ENCODE data around the gene CCNA2. TPM values are rescaled to one million over a fixed set of nuclear protein-coding genes. Genes with fewer than 3 reads are reported as not detected.

CCNA2 gene
- total and polyA plus RNA-seq, 7 experiments from 2014 or later, result 0.06 to 63.7 (median 0.56) TPM

GRCh38 chr4:121846662-121847061 lies 23.0 kb upstream of the CCNA2 start:
- H3K4me1 Mint-ChIP-seq, result no peaks in the 10 kb centered on the region
- no peak overlapping the region for H3K4me3 ChIP-seq (ENCODE audit: low read length)
- H3K27ac Mint-ChIP-seq, result no peak overlapping the region
- H3K9me3 ChIP-seq (ENCODE audit: control insufficient read depth in 2 of 3, low read length in 3 of 3), result no peaks in the 10 kb centered on the region
- H3K4me3 Mint-ChIP-seq, result no peak overlapping the region
- ChIA-PET POLR2A (no interaction called here), CTCF (no interaction called here)
- H3K27me3 ChIP-seq (ENCODE audit: control insufficient read depth in 2 of 2, insufficient read depth in 2 of 2, low read length in 2 of 2), result no peaks in the 10 kb centered on the region
- H3K36me3 ChIP-seq (ENCODE audit: control insufficient read depth in 2 of 3, insufficient read depth in 3 of 3, low read length in 3 of 3), result peaks cover 0 to 13% (median 0%) of the 10 kb centered on the region in 3 experiments
- ATAC-seq (no peak), DNase-seq (no peak)
- H3K36me3 Mint-ChIP-seq, result peaks cover 10 to 49% (median 20%) of the 10 kb centered on the region in 5 donors
- no peaks in the 10 kb centered on the region for H3K4me1 ChIP-seq (ENCODE audit: control insufficient read depth in 2 of 2, insufficient read depth in 2 of 2, low read length in 2 of 2)
- no peaks in the 10 kb centered on the region for H3K9me3 Mint-ChIP-seq
- no peak overlapping the region for H3K27ac ChIP-seq (ENCODE audit: low read depth, low read length)
- intact Hi-C loops (cut with micrococcal nuclease), result no loop called here
- no peaks in the 10 kb centered on the region for H3K27me3 Mint-ChIP-seq

- ATAC-seq (no peak), DNase-seq (no peak)
- H3K27me3 ChIP-seq (ENCODE audit: control insufficient read depth in 2 of 2, insufficient read depth in 2 of 2, low read length in 2 of 2), result no peaks in the 10 kb centered on the region
- POLR2A ChIA-PET, result no interaction called here
- Mint-ChIP-seq H3K9me3 (no peaks in the 10 kb centered on the region), H3K27me3 (no peaks in the 10 kb centered on the region), H3K4me1 (no peaks in the 10 kb centered on the region), H3K4me3 (no peak overlapping the region), H3K36me3 (peaks cover 7 to 50% (median 35%) of the 10 kb centered on the region in 5 donors), H3K27ac (no peak overlapping the region)
- peaks cover 0 to 16% (median 0%) of the 10 kb centered on the region in 3 experiments for H3K36me3 ChIP-seq (ENCODE audit: control insufficient read depth in 2 of 3, insufficient read depth in 3 of 3, low read length in 3 of 3)
- CTCF ChIA-PET, result no interaction called here
- H3K27ac ChIP-seq (ENCODE audit: low read depth, low read length), result no peak overlapping the region
- intact Hi-C loops (cut with micrococcal nuclease), result no loop called here
- H3K9me3 ChIP-seq (ENCODE audit: control insufficient read depth in 2 of 3, low read length in 3 of 3), result no peaks in the 10 kb centered on the region
- H3K4me3 ChIP-seq (ENCODE audit: low read length), result no peak overlapping the region
- H3K4me1 ChIP-seq (ENCODE audit: control insufficient read depth in 2 of 2, insufficient read depth in 2 of 2, low read length in 2 of 2), result no peaks in the 10 kb centered on the region
Observed at GRCh38 chr4:121842862-121843261, 19.2 kb upstream of the CCNA2 start.

DNA sequence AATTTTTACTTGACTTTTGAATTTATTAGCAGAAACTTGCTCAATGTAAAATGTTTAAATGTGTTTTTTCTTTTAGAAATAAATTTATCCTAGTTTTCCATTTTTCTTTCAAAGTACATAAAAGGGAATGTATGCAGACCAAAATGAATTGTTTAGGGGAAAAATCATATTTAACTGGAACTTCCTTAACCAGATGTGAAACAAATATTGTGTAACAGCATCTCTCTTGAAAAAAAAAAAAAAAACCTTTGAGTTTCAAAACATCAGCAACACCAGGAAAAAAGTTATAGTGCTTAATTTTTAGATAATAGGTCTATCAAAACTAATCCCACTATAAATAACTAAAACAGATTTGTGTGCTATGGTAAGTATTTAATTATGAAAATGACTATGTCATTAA lies 14.5 kb upstream of the CCNA2 start:
- ATAC-seq (no peak), DNase-seq (no peak)
- Mint-ChIP-seq H3K27me3 (no peaks in the 10 kb centered on the region), H3K4me1 (no peaks in the 10 kb centered on the region), H3K36me3 (peaks cover 6 to 31% (median 24%) of the 10 kb centered on the region in 5 donors), H3K27ac (no peak overlapping the region), H3K4me3 (no peak overlapping the region), H3K9me3 (no peaks in the 10 kb centered on the region)
- Histone ChIP-seq H3K9me3 (ENCODE audit: control insufficient read depth in 2 of 3, low read length in 3 of 3) (no peaks in the 10 kb centered on the region), H3K27me3 (ENCODE audit: control insufficient read depth in 2 of 2, insufficient read depth in 2 of 2, low read length in 2 of 2) (no peaks in the 10 kb centered on the region), H3K4me3 (ENCODE audit: low read length) (no peak overlapping the region), H3K27ac (ENCODE audit: low read depth, low read length) (no peak overlapping the region), H3K36me3 (ENCODE audit: control insufficient read depth in 2 of 3, insufficient read depth in 3 of 3, low read length in 3 of 3) (peaks cover 0 to 6% (median 0%) of the 10 kb centered on the region in 3 experiments), H3K4me1 (ENCODE audit: control insufficient read depth in 2 of 2, insufficient read depth in 2 of 2, low read length in 2 of 2) (no peaks in the 10 kb centered on the region)
- ChIA-PET POLR2A (no interaction called here), CTCF (no interaction called here)
- intact Hi-C loops (cut with micrococcal nuclease), result no loop called here

GRCh38 chr4:121829511-121829910 lies 5.8 kb upstream of the CCNA2 start:
- H3K4me3 Mint-ChIP-seq, result no peak overlapping the region
- intact Hi-C loops (cut with micrococcal nuclease), result no loop called here
- Histone ChIP-seq H3K4me3 (ENCODE audit: low read length) (no peak overlapping the region), H3K27me3 (ENCODE audit: control insufficient read depth in 2 of 2, insufficient read depth in 2 of 2, low read length in 2 of 2) (no peaks in the 10 kb centered on the region), H3K9me3 (ENCODE audit: control insufficient read depth in 2 of 3, low read length in 3 of 3) (no peaks in the 10 kb centered on the region), H3K36me3 (ENCODE audit: control insufficient read depth in 2 of 3, insufficient read depth in 3 of 3, low read length in 3 of 3) (peaks cover 0 to 1% (median 0%) of the 10 kb centered on the region in 3 experiments), H3K4me1 (ENCODE audit: control insufficient read depth in 2 of 2, insufficient read depth in 2 of 2, low read length in 2 of 2) (no peaks in the 10 kb centered on the region), H3K27ac (ENCODE audit: low read depth, low read length) (no peak overlapping the region)
- ATAC-seq (no peak), DNase-seq (no peak)
- peaks cover 0 to 5% (median 0%) of the 10 kb centered on the region in 7 donors for H3K4me1 Mint-ChIP-seq
- H3K36me3 Mint-ChIP-seq, result peaks cover 0 to 11% (median 5%) of the 10 kb centered on the region in 5 donors
- ChIA-PET POLR2A (no interaction called here), CTCF (no interaction called here)
- H3K9me3 Mint-ChIP-seq, result no peaks in the 10 kb centered on the region
- no peaks in the 10 kb centered on the region for H3K27me3 Mint-ChIP-seq
- no peak overlapping the region for H3K27ac Mint-ChIP-seq

DNA sequence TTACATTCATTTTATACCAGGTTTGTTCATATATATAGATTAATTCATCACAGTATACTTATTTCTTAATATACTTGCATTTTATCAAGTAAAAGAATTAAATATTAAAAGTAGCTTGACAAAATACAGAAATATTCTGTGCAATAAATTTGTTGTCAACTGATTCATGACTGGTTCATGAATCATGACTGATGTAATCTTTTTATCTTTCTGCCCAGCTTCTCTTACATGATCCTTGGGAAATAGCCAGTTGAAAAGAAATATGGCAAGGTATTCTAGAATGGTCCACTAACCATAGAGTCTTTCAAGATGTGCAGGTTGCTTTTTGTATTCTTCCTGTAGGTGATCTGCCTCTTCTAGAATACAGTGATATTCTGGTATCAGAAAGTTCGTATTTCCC lies 4.2 kb upstream of the CCNA2 start:
- H3K9me3 Mint-ChIP-seq, result no peaks in the 10 kb centered on the region
- no peak overlapping the region for H3K4me3 ChIP-seq (ENCODE audit: low read length)
- ATAC-seq (no peak), DNase-seq (no peak)
- no peak overlapping the region for H3K4me3 Mint-ChIP-seq
- H3K36me3 Mint-ChIP-seq, result peaks cover 0 to 11% (median 5%) of the 10 kb centered on the region in 5 donors
- intact Hi-C loops (cut with micrococcal nuclease), result no loop called here
- no peak overlapping the region for H3K27ac ChIP-seq (ENCODE audit: low read depth, low read length)
- peaks cover 0 to 4% of the 10 kb centered on the region in 2 donors for H3K4me1 ChIP-seq (ENCODE audit: control insufficient read depth in 2 of 2, insufficient read depth in 2 of 2, low read length in 2 of 2)
- ChIA-PET POLR2A (interaction anchor here (1.0 kb wide), 1 partner anchor 34 kb away, joined by 3 read pairs; no protein-coding TSS in a partner anchor), CTCF (no interaction called here)
- H3K9me3 ChIP-seq (ENCODE audit: control insufficient read depth in 2 of 3, low read length in 3 of 3), result no peaks in the 10 kb centered on the region
- H3K4me1 Mint-ChIP-seq, result peaks cover 0 to 18% (median 7%) of the 10 kb centered on the region in 7 donors
- no peak overlapping the region for H3K27ac Mint-ChIP-seq
- no peaks in the 10 kb centered on the region for H3K27me3 ChIP-seq (ENCODE audit: control insufficient read depth in 2 of 2, insufficient read depth in 2 of 2, low read length in 2 of 2)
- no peaks in the 10 kb centered on the region for H3K36me3 ChIP-seq (ENCODE audit: control insufficient read depth in 2 of 3, insufficient read depth in 3 of 3, low read length in 3 of 3)
- H3K27me3 Mint-ChIP-seq, result peaks cover 0 to 3% (median 0%) of the 10 kb centered on the region in 5 donors

DNA sequence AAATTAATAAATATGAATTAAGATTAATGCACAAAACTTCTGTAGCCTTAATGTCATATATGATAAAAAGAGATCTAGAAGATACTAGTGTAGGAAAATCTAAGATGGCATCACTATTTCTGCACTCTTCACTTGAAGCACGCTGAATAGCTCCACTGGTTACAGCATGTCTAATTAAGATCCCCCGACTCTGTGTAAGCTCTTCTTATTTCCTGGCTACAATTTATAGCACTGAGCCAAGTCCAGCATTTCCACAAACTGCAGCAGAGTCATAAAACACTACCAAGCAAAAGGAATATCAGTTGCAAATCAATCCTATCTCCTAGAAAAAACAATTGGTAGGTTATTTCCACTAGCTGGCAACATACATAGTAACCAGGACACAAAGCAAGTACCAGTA lies 1.3 kb upstream of the CCNA2 start:
- Mint-ChIP-seq H3K9me3 (no peaks in the 10 kb centered on the region), H3K4me3 (peak overlapping the region in 5 of 10 donors; percentile 9 to 100 (median 36)), H3K27me3 (peaks cover 0 to 3% (median 0%) of the 10 kb centered on the region in 5 donors), H3K4me1 (peaks cover 0 to 33% (median 12%) of the 10 kb centered on the region in 7 donors), H3K27ac (peak overlapping the region in 1 of 9 donors; percentile 8), H3K36me3 (peaks cover 0 to 14% (median 0%) of the 10 kb centered on the region in 5 donors)
- Histone ChIP-seq H3K9me3 (ENCODE audit: control insufficient read depth in 2 of 3, low read length in 3 of 3) (no peaks in the 10 kb centered on the region), H3K4me3 (ENCODE audit: low read length) (no peak overlapping the region), H3K27ac (ENCODE audit: low read depth, low read length) (no peak overlapping the region), H3K27me3 (ENCODE audit: control insufficient read depth in 2 of 2, insufficient read depth in 2 of 2, low read length in 2 of 2) (no peaks in the 10 kb centered on the region), H3K4me1 (ENCODE audit: control insufficient read depth in 2 of 2, insufficient read depth in 2 of 2, low read length in 2 of 2) (peaks cover 0 to 9% of the 10 kb centered on the region in 2 donors), H3K36me3 (ENCODE audit: control insufficient read depth in 2 of 3, insufficient read depth in 3 of 3, low read length in 3 of 3) (no peaks in the 10 kb centered on the region)
- intact Hi-C loops (cut with micrococcal nuclease), result loop anchor here (1.0 to 5.0 kb wide), 8 partner anchors 24 to 1098 kb away; partner anchors contain the start of genes ANXA5 (in 1 of the 2), BBS12 (in 1 of the 2), BBS7 (in 1 of the 2) and BLTP1 (in 1 of the 2)
- DNase-seq (no peak), ATAC-seq (no peak)
- CTCF ChIA-PET, result interaction anchor here (1.2 kb wide), 1 partner anchor 10 kb away, joined by 4 read pairs; no protein-coding TSS in a partner anchor
- POLR2A ChIA-PET, result interaction anchor here (0.7 to 4.6 kb wide), 4 partner anchors 21 to 1100 kb away, joined by 3 to 41 read pairs (median 4); partner anchors contain the start of genes BBS7 and EXOSC9

- no peak for ATAC-seq
- Mint-ChIP-seq H3K9me3 (no peaks in the 10 kb centered on the region), H3K36me3 (peaks cover 0 to 14% (median 0%) of the 10 kb centered on the region in 5 donors), H3K4me3 (peak overlapping the region; percentile 85 to 100 (median 92)), H3K27me3 (peaks cover 0 to 3% (median 0%) of the 10 kb centered on the region in 5 donors), H3K27ac (peak overlapping the region; percentile 72 to 97 (median 93)), H3K4me1 (peaks cover 3 to 39% (median 12%) of the 10 kb centered on the region in 7 donors)
- intact Hi-C loops (cut with micrococcal nuclease), result loop anchor here (1.0 to 5.0 kb wide), 8 partner anchors 23 to 1099 kb away; partner anchors contain the start of genes ANXA5 (in 1 of the 2), BBS12 (in 1 of the 2), BBS7 (in 1 of the 2) and BLTP1 (in 1 of the 2)
- Histone ChIP-seq H3K27ac (ENCODE audit: low read depth, low read length) (peak overlapping the region; percentile 60), H3K27me3 (ENCODE audit: control insufficient read depth in 2 of 2, insufficient read depth in 2 of 2, low read length in 2 of 2) (no peaks in the 10 kb centered on the region), H3K36me3 (ENCODE audit: control insufficient read depth in 2 of 3, insufficient read depth in 3 of 3, low read length in 3 of 3) (no peaks in the 10 kb centered on the region), H3K4me3 (ENCODE audit: low read length) (peak overlapping the region; percentile 85), H3K9me3 (ENCODE audit: control insufficient read depth in 2 of 3, low read length in 3 of 3) (no peaks in the 10 kb centered on the region), H3K4me1 (ENCODE audit: control insufficient read depth in 2 of 2, insufficient read depth in 2 of 2, low read length in 2 of 2) (peaks cover 0 to 9% of the 10 kb centered on the region in 2 donors)
- DNase-seq, result no peak
- POLR2A ChIA-PET, result interaction anchor here (0.6 to 4.6 kb wide), 7 partner anchors 16 to 1332 kb away, joined by 3 to 41 read pairs (median 3); partner anchors contain the start of genes ANXA5, BBS7 and EXOSC9
- CTCF ChIA-PET, result interaction anchor here (1.2 kb wide), 1 partner anchor 11 kb away, joined by 4 read pairs; no protein-coding TSS in a partner anchor
Observed at GRCh38 chr4:121824171-121824527, 466 bp upstream of the CCNA2 start.

Measured in naive thymus-derived CD4-positive, alpha-beta T cell (primary cell).